NCI-H2107 (cell line): Measurements from ENCODE around the gene NOS3.
"Not testable (repeated sequence)": the region's sequence is repeated elsewhere in the genome, so short reads cannot be mapped to it uniquely, and the experiment has no call there.

Experiments used
- DNase-seq: peaks from one replicate; lab custom pipeline; 2025; lab: John Stamatoyannopoulos, UW

The NOS3 gene

DNA sequence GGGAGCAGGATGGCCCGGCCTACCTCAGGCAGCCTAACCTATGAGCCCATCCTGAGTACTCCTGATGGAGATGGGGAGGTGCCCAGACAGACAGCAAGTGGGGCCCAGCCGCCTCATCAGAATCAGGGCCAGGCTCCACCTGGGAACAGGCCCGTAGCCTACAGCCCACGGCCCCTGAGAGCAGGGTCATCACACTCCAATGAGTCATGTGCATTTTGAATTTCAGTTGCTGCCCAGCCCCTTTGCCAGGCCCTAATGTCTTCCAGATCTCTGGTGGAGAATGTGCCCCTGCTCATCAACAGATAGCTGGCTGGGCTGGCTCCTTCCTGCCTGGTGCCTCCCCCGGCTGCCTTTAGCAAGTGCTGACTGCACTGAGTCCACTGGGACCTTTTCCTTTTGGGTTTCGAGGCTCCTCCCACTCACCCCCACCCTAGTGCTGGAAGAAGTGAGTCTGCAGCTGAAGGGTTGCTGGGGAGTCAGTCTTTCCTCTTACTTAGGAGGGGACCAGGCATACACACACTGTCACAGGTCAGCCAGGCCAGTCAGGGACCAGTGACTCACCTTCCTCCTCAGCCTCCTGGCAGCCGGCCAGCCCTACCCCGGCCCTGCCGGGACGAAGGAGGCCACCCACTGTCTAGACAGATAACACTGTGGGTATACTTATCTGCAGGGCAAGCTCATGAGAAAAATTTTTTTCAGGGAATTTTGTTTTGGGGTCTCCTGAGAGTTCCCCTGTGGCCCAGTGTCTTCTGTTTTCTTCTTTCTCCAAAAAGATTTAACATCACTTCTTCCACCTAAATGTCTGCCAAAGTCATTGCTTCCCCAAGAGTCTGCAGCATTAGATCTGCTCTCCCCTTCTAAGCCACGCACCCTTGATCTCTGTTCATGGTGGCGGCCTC is 48.4 kb downstream of the NOS3 start:
- DNase-seq, result no peak

DNA sequence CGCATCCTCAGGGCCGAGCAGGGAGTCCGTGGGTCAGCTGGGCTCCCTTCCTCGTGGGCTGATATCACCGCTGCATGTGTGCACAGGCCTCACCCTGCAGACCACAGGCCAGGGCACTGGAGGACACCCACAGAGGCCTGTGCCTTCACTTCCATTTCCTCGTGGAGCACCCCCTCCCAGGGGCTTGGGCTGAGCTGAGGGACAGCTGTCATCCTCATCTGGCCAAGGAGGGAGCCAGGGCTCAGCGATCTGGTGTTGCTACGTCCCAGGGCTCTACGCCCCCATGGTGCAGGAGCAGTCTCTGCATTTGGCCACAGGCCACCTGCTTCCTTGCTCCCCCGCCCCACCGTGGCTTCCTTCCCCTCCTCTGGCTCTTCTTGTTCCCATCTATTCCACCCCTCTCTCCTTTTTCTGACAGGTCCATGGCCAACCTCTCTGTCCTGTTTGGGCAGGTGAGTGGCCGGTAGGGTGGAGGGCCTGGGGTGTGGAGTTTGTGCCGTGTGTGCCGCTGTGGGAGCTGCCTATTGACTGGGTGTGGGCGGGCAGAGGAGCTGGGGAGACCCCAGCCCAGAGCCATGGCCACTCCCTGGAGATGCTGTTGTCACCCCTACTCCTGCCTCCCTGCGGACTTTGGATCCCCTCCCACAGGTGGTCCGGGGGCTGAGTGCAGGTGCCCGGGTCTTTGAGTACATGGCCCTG is 49.2 kb downstream of the NOS3 start:
- no peak for DNase-seq

DNA sequence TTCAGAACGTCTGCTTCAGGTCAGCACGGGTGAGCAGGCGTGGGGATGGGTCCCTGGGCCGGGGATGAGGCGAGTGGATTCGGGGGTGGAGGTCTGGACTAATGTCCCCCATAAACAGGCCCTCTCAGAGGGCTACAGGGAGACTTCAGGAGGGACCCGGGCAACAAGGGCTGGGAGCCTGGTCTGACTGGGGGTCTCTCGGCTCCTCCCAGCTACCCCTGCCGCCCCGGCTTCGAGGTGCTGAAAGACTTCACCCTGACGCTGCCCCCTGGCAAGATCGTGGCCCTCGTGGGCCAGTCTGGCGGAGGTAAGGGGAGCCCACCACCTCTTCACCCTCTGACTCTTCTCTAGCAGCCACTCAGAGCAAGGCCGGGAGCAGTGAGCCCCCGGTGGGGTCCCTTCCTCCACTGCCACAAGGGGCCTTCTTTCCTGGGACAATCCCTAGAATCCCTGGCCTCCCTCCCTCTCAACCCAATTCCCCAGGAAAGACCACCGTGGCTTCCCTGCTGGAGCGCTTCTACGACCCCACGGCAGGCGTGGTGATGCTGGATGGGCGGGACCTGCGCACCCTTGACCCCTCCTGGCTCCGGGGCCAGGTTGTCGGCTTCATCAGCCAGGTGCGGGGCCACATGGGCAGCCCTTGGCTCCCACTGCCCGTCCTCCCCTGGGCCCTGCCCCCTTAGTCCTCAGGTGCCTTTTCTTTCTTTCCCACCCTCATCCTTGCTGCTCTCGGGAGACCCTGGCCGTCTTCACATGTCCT is 50.0 kb downstream of the NOS3 start:
- DNase-seq, result no peak

DNA sequence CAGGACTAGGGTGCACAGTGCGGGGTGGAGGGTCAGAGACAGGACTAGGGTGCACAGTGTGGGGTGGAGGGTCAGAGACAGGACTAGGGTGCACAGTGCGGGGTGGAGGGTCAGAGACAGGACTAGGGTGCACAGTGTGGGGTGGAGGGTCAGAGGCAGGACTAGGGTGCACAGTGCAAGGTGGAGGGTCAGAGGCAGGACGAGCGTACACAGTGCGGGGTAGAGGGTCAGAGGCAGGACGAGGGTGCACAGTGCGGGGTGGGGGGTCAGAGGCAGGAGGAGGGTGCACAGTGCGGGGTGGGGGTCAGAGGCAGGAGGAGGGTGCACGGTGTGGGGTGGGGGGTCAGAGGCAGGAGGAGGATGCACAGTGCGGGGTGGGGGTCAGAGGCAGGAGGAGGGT is 52.6 kb downstream of the NOS3 start:
- not testable (repeated sequence) for DNase-seq

DNA sequence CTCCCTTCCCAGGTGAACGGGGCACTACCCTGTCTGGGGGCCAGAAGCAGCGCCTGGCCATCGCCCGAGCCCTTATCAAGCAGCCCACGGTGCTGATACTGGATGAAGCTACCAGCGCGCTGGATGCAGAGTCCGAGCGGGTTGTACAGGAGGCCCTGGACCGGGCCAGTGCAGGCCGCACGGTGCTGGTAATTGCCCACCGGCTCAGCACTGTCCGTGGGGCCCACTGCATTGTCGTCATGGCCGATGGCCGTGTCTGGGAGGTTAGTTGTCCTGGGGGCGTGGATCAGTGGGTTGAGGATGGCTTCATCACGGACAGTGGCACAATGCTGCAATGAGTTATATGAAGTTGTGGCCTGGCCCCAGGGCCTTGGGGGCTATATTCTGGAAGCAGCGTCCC is 53.1 kb downstream of the NOS3 start:
- DNase-seq, result no peak

DNA sequence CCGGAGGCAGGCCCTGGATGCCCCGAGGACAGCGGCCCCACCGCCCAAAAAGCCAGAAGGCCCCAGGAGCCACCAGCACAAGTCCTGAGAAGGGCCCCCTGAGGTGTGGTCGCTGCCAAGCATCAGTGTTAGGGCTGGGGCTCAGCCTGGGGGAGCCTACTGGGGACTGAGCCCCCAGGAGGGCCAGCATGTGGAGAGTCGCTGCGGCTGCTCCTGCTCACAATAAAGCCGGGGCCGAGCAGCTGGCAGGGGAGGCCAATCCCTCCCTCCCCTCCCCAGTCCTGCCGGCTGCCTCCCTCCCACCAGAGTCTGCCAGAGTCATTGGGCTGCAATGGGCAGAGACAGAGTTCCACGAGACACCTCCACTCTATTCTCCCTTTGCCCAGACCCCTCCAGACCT is 54.4 kb downstream of the NOS3 start:
- DNase-seq, result no peak

DNA sequence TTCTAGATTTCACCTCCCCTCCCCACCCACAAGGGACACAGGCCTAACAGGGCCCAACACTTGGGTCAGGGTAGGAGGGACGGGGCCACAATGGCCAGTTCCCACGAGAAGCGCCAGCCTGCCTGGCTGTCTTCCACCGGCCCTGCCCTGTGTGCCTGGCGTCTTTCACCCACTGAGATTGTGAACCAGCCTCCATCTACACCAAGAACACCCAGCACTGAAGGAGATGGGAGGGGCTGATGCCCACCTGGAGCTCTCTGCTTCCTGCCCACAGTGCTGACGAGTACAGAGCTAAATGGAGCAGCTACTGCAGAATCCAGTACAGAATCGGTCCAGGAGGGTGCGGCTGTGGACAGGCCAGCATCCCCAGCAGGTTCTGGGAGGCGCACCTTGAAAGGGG is 55.1 kb downstream of the NOS3 start:
- no peak for DNase-seq

DNA sequence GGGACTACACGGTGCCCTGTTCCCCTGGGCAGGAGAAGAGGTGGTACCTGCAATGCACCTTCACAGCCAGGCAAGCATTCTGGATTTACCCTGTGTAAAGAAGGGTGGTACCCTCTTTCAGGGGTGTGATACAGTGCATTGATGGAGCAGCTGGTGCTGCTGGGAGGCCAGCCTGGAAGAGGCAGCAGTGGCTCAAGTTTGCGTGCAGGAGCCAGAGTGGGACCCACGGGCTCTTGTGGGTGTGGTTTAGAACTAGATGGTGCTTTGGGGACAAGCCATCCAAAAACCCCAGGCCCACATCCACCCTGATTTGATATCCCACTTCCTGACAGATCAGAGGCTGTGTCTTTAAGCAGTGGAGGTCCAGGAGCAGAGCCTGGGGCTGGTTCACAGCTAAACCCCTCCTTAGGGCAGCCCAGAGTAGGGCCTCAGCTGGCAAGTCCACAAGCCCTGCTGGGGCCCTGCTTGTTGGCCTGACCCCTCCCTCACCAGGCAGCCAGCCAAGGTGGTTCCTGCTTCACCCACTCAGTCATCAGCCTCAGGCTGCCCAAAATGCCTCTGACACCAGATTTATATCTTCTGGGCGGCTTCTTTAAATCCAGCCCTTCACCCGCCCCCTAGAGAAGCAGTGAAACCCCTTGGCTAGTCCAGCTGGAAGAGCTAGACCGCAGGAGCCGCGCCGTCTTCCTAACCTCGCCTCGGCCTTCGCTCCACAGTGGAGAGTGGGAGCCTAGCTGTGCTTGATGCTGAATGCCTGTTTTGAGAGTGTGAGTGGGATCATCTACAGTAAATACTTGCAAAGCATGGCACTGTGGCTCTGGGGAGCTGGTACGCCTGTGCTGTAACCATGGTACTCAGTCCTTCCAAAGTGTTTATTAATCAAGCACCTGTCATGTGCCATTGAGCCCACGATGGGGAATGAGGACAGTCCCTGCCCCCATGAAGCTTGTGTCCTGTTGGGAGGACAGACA is 56.1 kb downstream of the NOS3 start:
- DNase-seq, result no peak

DNA sequence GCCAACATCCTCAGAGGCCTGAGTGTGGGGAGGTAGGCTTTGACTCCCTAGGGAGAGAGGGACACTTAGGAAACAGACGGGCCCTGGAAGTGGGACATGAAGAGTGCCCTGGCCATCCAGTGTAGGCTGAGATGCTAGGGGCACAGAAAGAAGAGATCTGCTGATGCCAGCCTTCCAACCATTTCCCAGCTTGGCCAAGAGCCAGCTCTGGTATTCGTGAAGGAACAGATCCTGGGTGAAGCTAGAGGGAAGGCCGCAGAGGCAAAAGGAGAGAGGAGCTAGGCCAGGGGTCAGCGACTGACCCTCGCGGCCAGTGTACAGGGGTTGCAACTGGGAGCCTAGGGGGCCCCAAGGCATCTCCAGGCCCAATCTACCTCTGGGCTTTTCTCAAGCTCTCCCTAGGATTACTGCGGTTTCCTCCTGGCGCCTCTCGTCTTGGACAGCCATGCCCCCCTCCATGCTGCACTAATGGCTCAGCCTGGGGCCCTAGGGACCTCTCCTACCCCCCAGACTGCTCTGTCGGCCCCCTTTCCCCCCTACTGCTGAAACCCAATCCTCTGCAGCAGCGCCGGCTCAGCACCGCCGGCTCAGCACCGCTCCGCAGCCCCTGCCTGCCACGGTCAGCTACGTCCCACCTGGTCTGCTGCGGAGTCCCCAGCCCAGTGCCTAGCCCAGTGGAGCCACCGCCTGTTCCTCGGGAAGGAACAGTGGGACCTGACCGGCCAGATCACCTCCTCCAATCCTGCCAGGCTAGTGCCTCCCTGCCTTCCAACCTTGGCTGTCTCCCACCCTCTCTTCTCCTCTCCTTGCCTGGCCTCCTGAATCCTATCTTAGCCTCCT is 57.4 kb downstream of the NOS3 start, which contains the start of gene ASIC3:
TSS of gene ASIC3 (plus strand) at position 556 of the 840 bp plus-strand sequence. CDS start 355 bp downstream, outside the sequence.
- no peak for DNase-seq

DNA sequence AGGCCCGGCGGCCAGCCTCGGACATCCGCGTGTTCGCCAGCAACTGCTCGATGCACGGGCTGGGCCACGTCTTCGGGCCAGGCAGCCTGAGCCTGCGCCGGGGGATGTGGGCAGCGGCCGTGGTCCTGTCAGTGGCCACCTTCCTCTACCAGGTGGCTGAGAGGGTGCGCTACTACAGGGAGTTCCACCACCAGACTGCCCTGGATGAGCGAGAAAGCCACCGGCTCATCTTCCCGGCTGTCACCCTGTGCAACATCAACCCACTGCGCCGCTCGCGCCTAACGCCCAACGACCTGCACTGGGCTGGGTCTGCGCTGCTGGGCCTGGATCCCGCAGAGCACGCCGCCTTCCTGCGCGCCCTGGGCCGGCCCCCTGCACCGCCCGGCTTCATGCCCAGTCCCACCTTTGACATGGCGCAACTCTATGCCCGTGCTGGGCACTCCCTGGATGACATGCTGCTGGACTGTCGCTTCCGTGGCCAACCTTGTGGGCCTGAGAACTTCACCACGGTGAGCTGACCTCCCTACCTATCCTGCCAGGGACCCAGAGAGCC is 58.2 kb downstream of the NOS3 start:
- no peak for DNase-seq

DNA sequence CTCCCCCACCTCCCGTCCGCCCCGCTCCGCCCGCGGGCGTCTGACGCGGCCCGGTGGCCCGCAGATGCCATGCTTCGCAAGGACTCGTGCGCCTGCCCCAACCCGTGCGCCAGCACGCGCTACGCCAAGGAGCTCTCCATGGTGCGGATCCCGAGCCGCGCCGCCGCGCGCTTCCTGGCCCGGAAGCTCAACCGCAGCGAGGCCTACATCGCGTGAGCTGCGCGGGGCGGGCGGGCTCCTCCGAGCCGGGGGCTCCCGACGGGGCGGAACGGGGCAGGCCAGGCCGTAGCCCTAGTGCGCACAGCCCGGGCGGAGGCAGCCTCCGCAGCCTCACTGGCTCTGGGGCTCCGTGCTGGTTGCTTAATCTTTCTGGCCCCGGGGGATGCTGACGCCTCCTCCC is 60.3 kb downstream of the NOS3 start:
- DNase-seq, result no peak

DNA sequence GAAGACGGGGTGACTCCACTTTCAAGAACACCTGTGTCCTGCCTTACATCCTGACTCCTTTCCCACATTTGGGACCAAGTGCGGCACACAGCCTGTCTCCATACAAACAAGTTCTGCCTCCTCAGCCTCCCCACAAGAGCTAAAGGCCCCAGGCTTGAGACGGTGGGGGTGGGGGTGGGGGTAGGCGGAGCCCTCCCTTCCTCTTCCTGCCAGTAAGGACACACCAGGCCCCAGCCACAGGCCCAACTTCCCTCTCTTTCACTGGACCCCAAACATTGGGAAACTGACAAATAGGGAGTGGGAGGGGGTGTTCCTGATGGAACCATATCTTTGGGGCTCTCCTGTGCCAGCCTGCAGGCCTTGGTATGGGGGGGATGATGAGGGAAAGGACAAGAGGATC is 62.3 kb downstream of the NOS3 start:
- DNase-seq, result no peak

DNA sequence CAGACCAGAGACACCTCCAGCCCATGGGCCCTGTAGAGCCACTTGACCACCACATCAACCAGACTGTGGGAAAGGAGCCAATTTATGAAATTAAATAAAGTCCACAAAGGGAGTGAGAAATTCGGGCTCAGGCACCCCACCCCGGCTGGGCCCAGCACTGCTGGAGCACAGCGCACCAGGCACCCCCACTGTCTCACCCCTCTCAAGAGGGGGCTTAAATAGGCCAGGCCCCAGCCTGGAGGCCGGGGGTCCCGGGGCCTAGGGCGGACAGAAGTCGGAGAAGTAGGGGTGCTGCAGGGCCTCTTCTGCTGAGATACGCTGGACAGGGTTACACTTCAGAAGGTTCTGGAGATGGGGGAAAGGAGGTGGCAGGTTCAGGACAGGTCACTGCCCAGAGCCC is 62.9 kb downstream of the NOS3 start:
- no peak for DNase-seq

DNA sequence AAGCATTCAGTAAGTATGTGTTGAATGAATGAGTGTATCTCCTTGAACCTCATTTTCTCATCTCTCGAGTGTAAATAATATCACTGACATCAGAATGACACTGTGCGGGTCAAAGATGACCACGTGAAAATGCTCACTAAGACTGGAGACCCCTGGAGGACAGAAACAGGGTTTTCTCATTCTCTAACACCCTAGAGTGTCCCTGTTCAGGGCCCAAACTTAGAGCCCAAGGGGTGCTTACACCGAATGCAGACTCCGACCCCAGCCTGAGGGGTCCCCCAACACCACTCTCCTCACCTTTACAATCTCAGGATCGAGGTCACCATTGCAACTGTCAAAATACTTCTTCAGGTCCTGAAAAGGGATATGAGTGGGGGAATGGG is 65.5 kb downstream of the NOS3 start:
- no peak for DNase-seq

DNA sequence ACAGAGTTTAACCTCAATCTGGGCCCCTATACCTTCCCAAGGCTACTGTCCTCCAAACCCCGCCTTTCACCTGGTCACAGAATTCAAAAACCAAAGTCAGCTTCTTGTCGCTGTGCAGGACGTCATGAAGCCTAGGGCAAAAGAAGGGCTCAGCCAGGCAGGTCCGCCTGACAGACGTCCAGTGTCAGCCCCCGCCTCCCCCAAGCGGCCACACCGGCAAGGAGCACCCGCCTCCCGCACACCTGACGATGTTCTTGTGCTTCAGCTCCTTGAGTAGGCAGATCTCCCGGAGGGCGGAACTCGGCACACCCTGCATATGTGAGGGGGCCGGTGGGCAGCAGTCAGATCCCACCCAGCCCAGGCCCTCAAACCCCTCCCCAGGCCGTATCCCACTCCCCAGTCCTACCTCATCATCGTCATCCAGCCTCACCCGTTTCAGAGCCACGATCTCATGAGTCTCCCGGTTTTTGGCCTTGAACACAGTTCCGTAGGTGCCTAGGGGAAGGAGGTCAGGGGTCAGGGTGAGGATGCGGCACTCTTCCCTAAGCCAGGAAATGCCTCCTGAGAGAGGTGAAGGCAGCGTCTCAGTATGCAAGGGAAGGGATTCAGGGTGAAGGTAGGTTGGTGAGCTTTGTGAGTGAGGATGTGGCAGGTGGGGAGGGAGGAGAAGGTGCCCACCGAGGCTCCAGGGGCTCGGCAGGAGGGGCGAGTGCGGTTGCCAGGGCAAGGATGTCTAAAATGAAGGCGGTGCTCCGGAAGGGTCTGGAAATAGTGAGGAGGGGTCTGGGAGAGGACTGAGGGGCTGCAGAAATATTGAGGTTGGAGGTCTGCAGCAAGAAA is 66.1 kb downstream of the NOS3 start:
- no peak for DNase-seq

DNA sequence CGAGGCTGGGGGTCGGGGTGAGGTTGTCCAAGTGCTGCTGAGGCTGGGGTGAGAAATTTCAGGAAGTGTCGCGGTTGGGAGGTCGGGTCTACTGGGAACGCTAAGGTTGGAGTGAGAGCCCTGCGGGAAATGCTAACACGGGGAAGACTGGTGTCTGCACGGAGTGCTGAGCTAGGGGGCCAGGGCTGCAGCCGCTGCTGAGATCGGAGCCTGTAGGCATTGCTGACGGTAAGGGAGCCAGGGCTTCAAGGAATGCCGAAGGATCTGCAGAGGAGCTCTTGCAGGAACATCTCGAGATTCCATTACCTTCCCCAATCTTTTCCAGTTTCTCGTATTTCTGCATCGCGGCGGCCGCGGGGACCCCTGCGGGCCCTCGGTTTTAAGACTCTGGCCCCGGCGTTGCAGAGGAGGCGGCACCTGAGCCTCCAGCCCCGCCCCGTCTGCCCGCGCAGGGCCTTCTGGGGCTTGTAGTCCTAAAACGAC is 66.7 kb downstream of the NOS3 start, which contains the start of gene CDK5:
TSS of gene CDK5 (minus strand) at position 392 of the 483 bp plus-strand sequence. CDS start at position 343, 49 bp downstream.
- no peak for DNase-seq

DNA sequence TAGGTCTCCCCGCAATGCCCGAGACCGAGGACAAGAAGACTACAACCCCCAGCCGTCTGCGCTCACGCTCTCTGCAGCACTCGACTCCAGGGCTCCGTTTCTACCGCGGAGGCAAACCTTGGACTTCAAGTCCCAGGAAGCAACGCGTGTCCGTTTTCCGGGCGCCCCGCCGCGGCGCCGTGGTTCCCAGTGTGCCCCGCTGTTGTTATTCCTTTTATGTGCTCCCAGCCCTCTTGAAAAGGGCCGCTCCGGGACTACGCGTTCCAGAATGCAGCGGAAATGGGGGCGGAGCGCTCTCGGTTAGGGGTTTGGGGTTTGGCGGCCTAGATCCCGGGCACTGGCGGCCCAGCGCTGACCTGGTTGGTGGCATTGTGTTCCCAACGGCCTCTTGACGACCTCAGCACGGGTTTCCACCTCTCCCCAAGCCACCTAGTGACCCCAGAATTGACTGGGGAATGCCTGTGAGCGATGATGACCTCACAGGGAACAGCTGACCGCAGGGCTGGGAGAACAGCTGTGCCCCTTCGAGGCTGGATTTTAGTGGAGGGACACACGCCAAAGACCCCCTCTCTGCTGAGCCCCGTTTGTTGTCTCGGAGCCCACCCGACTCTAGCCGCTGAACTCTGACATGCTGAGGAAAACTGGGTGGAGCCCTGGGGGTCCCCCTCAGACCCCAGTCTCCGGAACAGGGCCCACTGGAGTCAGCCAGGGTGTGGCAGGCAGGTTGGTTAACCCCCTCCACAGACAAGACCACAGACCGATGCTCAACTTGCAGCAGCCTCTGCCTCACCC is 67.4 kb downstream of the NOS3 start:
- DNase-seq, result peak; percentile 98

DNA sequence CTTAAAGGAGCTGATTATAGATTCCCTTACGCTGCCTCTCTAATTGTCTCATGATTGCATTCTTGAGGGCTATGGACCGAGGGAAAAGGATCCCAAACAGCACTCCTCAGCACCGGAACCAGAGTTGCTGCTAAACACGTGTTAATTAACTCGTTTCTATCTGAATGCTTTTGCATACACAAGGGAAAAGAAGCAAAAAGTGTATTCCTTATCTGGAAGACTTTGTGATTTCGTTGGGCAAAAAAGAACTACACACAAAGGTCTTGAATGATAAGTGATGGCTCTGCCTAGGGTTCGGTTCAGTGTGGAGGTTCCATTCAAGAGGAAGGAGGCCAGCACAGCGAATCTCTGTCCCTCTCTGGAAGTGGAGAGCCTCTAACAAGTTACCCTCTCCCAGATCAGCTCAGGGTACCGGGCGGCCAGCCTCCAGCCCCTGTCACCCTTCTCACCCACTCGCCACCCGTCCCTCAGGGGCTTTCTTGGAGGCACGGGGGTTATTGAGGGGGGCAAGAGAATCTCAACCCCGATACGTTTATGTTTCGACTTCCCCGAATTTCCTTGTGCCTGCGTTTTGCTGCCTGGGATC is 68.1 kb downstream of the NOS3 start:
- DNase-seq, result no peak
